MV-4-11 (cell line): ENCODE results near the gene FRMD3.

Experiments
- DNase-seq: peaks from one replicate; lab custom pipeline; 2025; lab: John Stamatoyannopoulos, UW

Gene FRMD3

GRCh38 chr9:83234541-83234940 lies 303.7 kb downstream of the FRMD3 start:
- DNase-seq, result no peak

- no peak for DNase-seq
Observed at GRCh38 chr9:83233647-83234046, 304.6 kb downstream of the FRMD3 start.

- DNase-seq, result peak; percentile 34
Observed at GRCh38 chr9:83231039-83231438, 307.2 kb downstream of the FRMD3 start.

GRCh38 chr9:83220730-83221129 lies 317.5 kb downstream of the FRMD3 start:
- peak; percentile 55 for DNase-seq

GRCh38 chr9:83219924-83220438 lies 318.2 kb downstream of the FRMD3 start:
- DNase-seq, result no peak

GRCh38 chr9:83219154-83219923 lies 318.9 kb downstream of the FRMD3 start:
- DNase-seq, result peak; percentile 81

- no peak for DNase-seq
Observed at GRCh38 chr9:83218411-83219090, 319.6 kb downstream of the FRMD3 start.

GRCh38 chr9:83209188-83209731 lies 328.9 kb downstream of the FRMD3 start:
- no peak for DNase-seq

- DNase-seq, result no peak
Observed at GRCh38 chr9:83208065-83208850, 329.9 kb downstream of the FRMD3 start.

- no peak for DNase-seq
Observed at GRCh38 chr9:83204047-83204446, 334.2 kb downstream of the FRMD3 start.

- no peak for DNase-seq
Observed at GRCh38 chr9:83200531-83200930, 337.7 kb downstream of the FRMD3 start.

GRCh38 chr9:83199832-83200231 lies 338.4 kb downstream of the FRMD3 start:
- DNase-seq, result no peak

- no peak for DNase-seq
Observed at GRCh38 chr9:83199240-83199639, 339.0 kb downstream of the FRMD3 start.

- no peak for DNase-seq
Observed at GRCh38 chr9:83198371-83198770, 339.8 kb downstream of the FRMD3 start.

- DNase-seq, result no peak
Observed at GRCh38 chr9:83197591-83197990, 340.6 kb downstream of the FRMD3 start.

GRCh38 chr9:83196946-83197345 lies 341.3 kb downstream of the FRMD3 start:
- DNase-seq, result no peak
